ENCODE measurements around the gene WDR74. TPM values are rescaled to one million over a fixed set of nuclear protein-coding genes. Genes with fewer than 3 reads are reported as not detected.
A peak's percentile ranks its signal among the peaks of the same experiment; 100 is the strongest.
"Not testable (repeated sequence)": the region's sequence is repeated elsewhere in the genome, so short reads cannot be mapped to it uniquely, and the experiment has no call there.

Gene WDR74
- total RNA-seq, 1 donor from 2014 or later = 34.5 TPM

GRCh38 chr11:62844154-62844553 lies 4.8 kb upstream of the WDR74 start:
- no peak for ATAC-seq
- intact Hi-C loops (cut with DNase I) = no loop called here
- no peak for DNase-seq (ENCODE audit: low spot score)

GRCh38 chr11:62843466-62843865 lies 4.1 kb upstream of the WDR74 start:
- intact Hi-C loops (cut with DNase I) = no loop called here

GRCh38 chr11:62842891-62843290 lies 3.5 kb upstream of the WDR74 start:
- intact Hi-C loops (cut with DNase I); ATAC-seq; DNase-seq (ENCODE audit: low spot score): not testable (repeated sequence)

More at GRCh38 chr11:62843466-62843865, 4.1 kb upstream of the WDR74 start:
- no peak for ATAC-seq
- DNase-seq (ENCODE audit: low spot score) = no peak

GRCh38 chr11:62842171-62842741 lies 2.9 kb upstream of the WDR74 start:
- DNase-seq (ENCODE audit: low spot score) = peak; percentile 71

GRCh38 chr11:62841361-62842170 lies 2.2 kb upstream of the WDR74 start:
- peak; percentile 80 for ATAC-seq
- intact Hi-C loops (cut with DNase I) = no loop called here

More at GRCh38 chr11:62842171-62842741, 2.9 kb upstream of the WDR74 start:
- intact Hi-C loops (cut with DNase I) = no loop called here
- no peak for ATAC-seq

GRCh38 chr11:62840721-62841360 lies 1.5 kb upstream of the WDR74 start:
- peak; percentile 85 for DNase-seq (ENCODE audit: low spot score)
- intact Hi-C loops (cut with DNase I) = not testable (repeated sequence)
- ATAC-seq = peak; percentile 48

More at GRCh38 chr11:62841361-62842170, 2.2 kb upstream of the WDR74 start:
- peak; percentile 89 for DNase-seq (ENCODE audit: low spot score)

GRCh38 chr11:62835336-62835735 lies 4.1 kb downstream of the WDR74 start:
- intact Hi-C loops (cut with DNase I) = no loop called here

GRCh38 chr11:62832336-62833234 lies 6.8 kb downstream of the WDR74 start, which contains the start of gene TEX54:
Gene TEX54 (minus strand): TSS chr11:62832841.
- DNase-seq (ENCODE audit: low spot score) = peak; percentile 69
- intact Hi-C loops (cut with DNase I) = no loop called here
- ATAC-seq = peak; percentile 3

More at GRCh38 chr11:62835336-62835735, 4.1 kb downstream of the WDR74 start:
- ATAC-seq (no peak), DNase-seq (ENCODE audit: low spot score) (no peak)

GRCh38 chr11:62831520-62832335 lies 7.7 kb downstream of the WDR74 start, which contains the start of gene STX5:
Gene STX5 (minus strand): TSS chr11:62832051. CDS start chr11:62831243, 808 bp downstream.
- DNase-seq (ENCODE audit: low spot score) (peak; percentile 100), ATAC-seq (peak; percentile 99)
- intact Hi-C loops (cut with DNase I) = no loop called here

GRCh38 chr11:62830904-62831519 lies 8.4 kb downstream of the WDR74 start:
- intact Hi-C loops (cut with DNase I) = no loop called here
- DNase-seq (ENCODE audit: low spot score) (no peak), ATAC-seq (no peak)

- DNase-seq (ENCODE audit: low spot score); ATAC-seq; intact Hi-C loops (cut with DNase I): not testable (repeated sequence)
These were observed 11.3 kb downstream of the WDR74 start for GRCh38 chr11:62828130-62828529.

GRCh38 chr11:62823677-62824076 lies 15.7 kb downstream of the WDR74 start:
- DNase-seq (ENCODE audit: low spot score) = no peak
- intact Hi-C loops (cut with DNase I) = no loop called here
- ATAC-seq = no peak

GRCh38 chr11:62817129-62817528 lies 22.3 kb downstream of the WDR74 start:
- DNase-seq (ENCODE audit: low spot score) (no peak), ATAC-seq (no peak)
- intact Hi-C loops (cut with DNase I) = no loop called here

- intact Hi-C loops (cut with DNase I) = no loop called here
- ATAC-seq (no peak), DNase-seq (ENCODE audit: low spot score) (no peak)
These were observed 22.8 kb downstream of the WDR74 start for GRCh38 chr11:62816557-62816956.

GRCh38 chr11:62811659-62812058 lies 27.7 kb downstream of the WDR74 start:
- DNase-seq (ENCODE audit: low spot score) = no peak
- no peak for ATAC-seq
- intact Hi-C loops (cut with DNase I) = no loop called here

- DNase-seq (ENCODE audit: low spot score) = no peak
- intact Hi-C loops (cut with DNase I) = no loop called here
- no peak for ATAC-seq
These were observed 28.6 kb downstream of the WDR74 start for GRCh38 chr11:62810748-62811147.

- intact Hi-C loops (cut with DNase I) = no loop called here
- DNase-seq (ENCODE audit: low spot score) = no peak
- ATAC-seq = peak; percentile 52
These were observed 32.7 kb downstream of the WDR74 start for GRCh38 chr11:62806611-62807121.
